ENCODE measurements around the gene GRIK4. TPM values are rescaled to one million over a fixed set of nuclear protein-coding genes. Genes with fewer than 3 reads are reported as not detected.

Gene GRIK4
- total and polyA plus RNA-seq, 9 of the 15 experiments (the other 6 are each of a cell fraction or from before 2014, with no cell fraction given), result not detected

GRCh38 chr11:120707663-120708062 is 196.1 kb downstream of the GRIK4 start:
- no peak overlapping the region for H3K4me2 ChIP-seq (ENCODE audit: insufficient read depth, low read length)
- H3K9me3 ChIP-seq (replicated peaks; ENCODE audit: control insufficient read depth, insufficient read depth, low read depth, low read length), result no peaks in the 10 kb centered on the region
- no peak overlapping the region for H3K27ac ChIP-seq (ENCODE audit: extremely low read depth, low read depth, low read length)
- no peaks in the 10 kb centered on the region for H3K4me1 ChIP-seq (replicated peaks in 1 of 2; ENCODE audit: control insufficient read depth in 2 of 2, insufficient read depth in 2 of 2, low read length in 2 of 2)
- H3K9ac ChIP-seq (ENCODE audit: insufficient read depth in 1 of 2, low read depth in 2 of 2, low read length in 2 of 2), result no peak overlapping the region
- no peak for FAIRE-seq
- no peaks in the 10 kb centered on the region for H3K9me1 ChIP-seq (ENCODE audit: control insufficient read depth, insufficient read depth, low read length)
- H4K20me1 ChIP-seq (replicated peaks; ENCODE audit: control insufficient read depth, insufficient read depth, low read length), result no peaks in the 10 kb centered on the region
- TF ChIP-seq ARID3A (IDR thresholded peaks at IDR 0.05; ENCODE audit: borderline replicate concordance, low read depth, low read length) (no peak), ZNF717 (CRISPR knock-in tag; IDR thresholded peaks at IDR 0.05) (no peak), SMARCC2 (IDR thresholded peaks at IDR 0.05; ENCODE audit: low read depth) (no peak)
- TF ChIP-seq, protein P1, sequence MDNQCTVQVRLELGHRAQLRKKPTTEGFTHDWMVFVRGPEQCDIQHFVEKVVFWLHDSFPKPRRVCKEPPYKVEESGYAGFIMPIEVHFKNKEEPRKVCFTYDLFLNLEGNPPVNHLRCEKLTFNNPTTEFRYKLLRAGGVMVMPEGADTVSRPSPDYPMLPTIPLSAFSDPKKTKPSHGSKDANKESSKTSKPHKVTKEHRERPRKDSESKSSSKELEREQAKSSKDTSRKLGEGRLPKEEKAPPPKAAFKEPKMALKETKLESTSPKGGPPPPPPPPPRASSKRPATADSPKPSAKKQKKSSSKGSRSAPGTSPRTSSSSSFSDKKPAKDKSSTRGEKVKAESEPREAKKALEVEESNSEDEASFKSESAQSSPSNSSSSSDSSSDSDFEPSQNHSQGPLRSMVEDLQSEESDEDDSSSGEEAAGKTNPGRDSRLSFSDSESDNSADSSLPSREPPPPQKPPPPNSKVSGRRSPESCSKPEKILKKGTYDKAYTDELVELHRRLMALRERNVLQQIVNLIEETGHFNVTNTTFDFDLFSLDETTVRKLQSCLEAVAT (IDR thresholded peaks at IDR 0.05), result no peak
- H3K36me3 ChIP-seq (ENCODE audit: control insufficient read depth, insufficient read depth, low read length), result no peaks in the 10 kb centered on the region
- DNase-seq (ENCODE audit: extremely low read depth in 1 of 4, low spot score in 3 of 4), result no peak
- ATAC-seq, result no peak
- no peak overlapping the region for H3K4me3 ChIP-seq
- in situ Hi-C loops (cut with MboI), result no loop called here
- peaks cover 0 to 14% of the 10 kb centered on the region in 2 experiments; a peak in 3 of 5 replicates for H3K27me3 ChIP-seq (ENCODE audit: control insufficient read depth in 2 of 2, insufficient read depth in 2 of 2, low read length in 2 of 2)
- intact Hi-C loops (cut with micrococcal nuclease), result no loop called here
- H3K79me2 ChIP-seq (ENCODE audit: control insufficient read depth, insufficient read depth, low read length), result no peaks in the 10 kb centered on the region
- POLR2A ChIA-PET, result no interaction called here
- no TSS peak for BruUV-seq (replicated peaks)
- 3% methylated on average over 2 of the region's 2 CpGs for WGBS (ENCODE audit: insufficient coverage, low coverage, missing lambda C conversion rate)
- CTCF ChIA-PET (ENCODE audit: low intra/inter-chr PET ratio), result no interaction called here
- H2AFZ ChIP-seq (ENCODE audit: low read depth, low read length), result no peak overlapping the region

Measured in K562 (cell line).